SU-DHL-6 (cell line): Measurements from ENCODE around the gene CEP57L1.

ENCODE experiments used
- H2AFZ ChIP-seq: fragments of 200-600 bp; sonication (generic); 2 replicates; pipeline ENCODE4 v1.6.1; 2014; ENCODE audit warnings: low read depth, mild to moderate bottlenecking, moderate library complexity, mixed read lengths, antibody characterized with exemption, low read length; ENCODE audit not compliant: severe bottlenecking
- H3F3A ChIP-seq: fragments of 200-600 bp; shearing (Covaris generic); 2 replicates; pipeline ENCODE4 v1.6.0; 2016; ENCODE audit warnings: antibody characterized with exemption, mild to moderate bottlenecking; ENCODE audit not compliant: insufficient read depth
- H3K27ac ChIP-seq: fragments of 200-600 bp; sonication (generic); 2 replicates; pipeline ENCODE4 v1.5.1; 2016; ENCODE audit warnings: low read depth, mild to moderate bottlenecking, low read length, moderate library complexity, mixed read lengths
- H3K27me3 ChIP-seq: fragments of 200-600 bp; sonication (generic), shearing (Covaris generic); 2 replicates; pipeline ENCODE4 v1.6.0; 2014; ENCODE audit warnings: mild to moderate bottlenecking, low read length
- H3K36me3 ChIP-seq: fragments of 200-600 bp; sonication (generic); 2 replicates; pipeline ENCODE4 v1.6.1; 2014; ENCODE audit warnings: mild to moderate bottlenecking, low read length, mixed read lengths
- H3K4me2 ChIP-seq: fragments of 300-600, 200-600 bp; shearing (Covaris generic), sonication (generic); 2 replicates; pipeline ENCODE4 v1.6.0; 2014; ENCODE audit warnings: low read length, low read depth, mild to moderate bottlenecking; ENCODE audit not compliant: poor library complexity, severe bottlenecking
- H3K4me3 ChIP-seq: fragments of 200-600 bp; sonication (generic); 2 replicates; pipeline ENCODE4 v1.5.1; 2014; ENCODE audit warnings: antibody characterized with exemption, low read length, mild to moderate bottlenecking, mixed read lengths; ENCODE audit not compliant: insufficient read depth, poor library complexity, severe bottlenecking
- H3K79me2 ChIP-seq: fragments of 200-600 bp; sonication (generic); 2 replicates; pipeline ENCODE4 v1.6.1; 2014; ENCODE audit warnings: mild to moderate bottlenecking, low read length, moderate library complexity; ENCODE audit not compliant: insufficient read depth
- H3K9ac ChIP-seq: fragments of 200-600 bp; sonication (generic); 2 replicates; pipeline ENCODE4 v1.7.0; 2014; ENCODE audit warnings: mild to moderate bottlenecking, low read length
- H3K9me2 ChIP-seq: fragments of 200-600 bp; sonication (generic); replicated peaks from 2 replicates; pipeline ENCODE4 v1.6.1; 2014; ENCODE audit warnings: low read length; ENCODE audit not compliant: insufficient read depth
- H3K9me3 ChIP-seq: fragments of 200-600 bp; sonication (generic); 2 replicates; pipeline ENCODE4 v1.6.1; 2014; ENCODE audit warnings: low read length, mixed read lengths; ENCODE audit not compliant: insufficient read depth
- H4K20me1 ChIP-seq: fragments of 200-600 bp; sonication (generic); 2 replicates; pipeline ENCODE4 v1.6.1; 2014; ENCODE audit warnings: low read depth, mild to moderate bottlenecking, antibody characterized with exemption, low read length, moderate library complexity, mixed read lengths
- CTCF ChIP-seq: fragments of 200-600 bp; sonication (generic); IDR thresholded peaks from one replicate; pipeline ENCODE4 v1.5.1; 2017; ENCODE audit warnings: antibody characterized with exemption, mild to moderate bottlenecking, low read length, moderate library complexity; ENCODE audit not compliant: insufficient read depth, poor library complexity, severe bottlenecking
- EZH2phosphoT487 ChIP-seq: fragments of 200-600 bp; sonication (generic), shearing (Covaris generic); conservative IDR thresholded peaks from 2 replicates; pipeline ENCODE4 v1.6.1; 2018; ENCODE audit warnings: mild to moderate bottlenecking, antibody characterized with exemption, low read length, moderate library complexity, mixed read lengths

Gene CEP57L1

GRCh38 chr6:109117346-109118035 is 22.2 kb downstream of the CEP57L1 start:
- no peaks in the 10 kb centered on the region for H3K9me3 ChIP-seq
- peak overlapping the region; percentile 7; the same call in 1 of the 2 replicates for H3K27ac ChIP-seq
- no peak overlapping the region for H2AFZ ChIP-seq
- H4K20me1 ChIP-seq = peaks cover 18% of the 10 kb centered on the region
- H3K9me2 ChIP-seq = no peaks in the 10 kb centered on the region
- H3K4me2 ChIP-seq = peak overlapping the region; percentile 29
- no peaks in the 10 kb centered on the region for H3K27me3 ChIP-seq
- no peak overlapping the region for H3K9ac ChIP-seq
- H3K36me3 ChIP-seq = no peaks in the 10 kb centered on the region
- no peaks in the 10 kb centered on the region for H3F3A ChIP-seq
- H3K79me2 ChIP-seq = peaks cover 24% of the 10 kb centered on the region; the same call in 1 of the 2 replicates
- TF ChIP-seq EZH2phosphoT487 (no peak), CTCF (no peak)
- no peak overlapping the region for H3K4me3 ChIP-seq

DNA sequence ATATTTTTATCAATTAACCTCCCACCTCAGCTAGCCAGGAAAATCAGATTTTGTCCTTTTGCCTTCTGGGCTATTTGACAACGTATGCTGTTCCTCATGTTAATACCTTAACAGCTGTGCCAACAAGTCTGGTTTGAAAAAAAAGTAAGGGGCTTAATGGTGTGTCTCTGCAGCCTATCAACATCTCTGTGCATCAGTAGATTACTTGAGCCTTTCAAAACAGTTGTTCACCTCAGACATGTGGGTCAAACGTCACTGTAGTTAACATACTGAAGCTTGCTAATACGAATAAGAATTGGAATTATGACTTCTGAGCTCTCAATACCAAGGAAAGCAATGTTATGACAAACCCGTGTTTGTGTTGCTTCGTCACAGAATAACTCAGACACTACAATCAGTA is 23.0 kb downstream of the CEP57L1 start:
- H3K27ac ChIP-seq = no peak overlapping the region
- H4K20me1 ChIP-seq = peaks cover 15% of the 10 kb centered on the region
- no peaks in the 10 kb centered on the region for H3K9me3 ChIP-seq
- no peak overlapping the region for H3K4me2 ChIP-seq
- no peaks in the 10 kb centered on the region for H3K36me3 ChIP-seq
- H3K9me2 ChIP-seq = no peaks in the 10 kb centered on the region
- H3K4me3 ChIP-seq = no peak overlapping the region
- no peaks in the 10 kb centered on the region for H3F3A ChIP-seq
- peaks cover 23% of the 10 kb centered on the region; the same call in 1 of the 2 replicates for H3K79me2 ChIP-seq
- no peak overlapping the region for H3K9ac ChIP-seq
- TF ChIP-seq EZH2phosphoT487 (no peak), CTCF (no peak)
- no peaks in the 10 kb centered on the region for H3K27me3 ChIP-seq
- no peak overlapping the region for H2AFZ ChIP-seq

DNA sequence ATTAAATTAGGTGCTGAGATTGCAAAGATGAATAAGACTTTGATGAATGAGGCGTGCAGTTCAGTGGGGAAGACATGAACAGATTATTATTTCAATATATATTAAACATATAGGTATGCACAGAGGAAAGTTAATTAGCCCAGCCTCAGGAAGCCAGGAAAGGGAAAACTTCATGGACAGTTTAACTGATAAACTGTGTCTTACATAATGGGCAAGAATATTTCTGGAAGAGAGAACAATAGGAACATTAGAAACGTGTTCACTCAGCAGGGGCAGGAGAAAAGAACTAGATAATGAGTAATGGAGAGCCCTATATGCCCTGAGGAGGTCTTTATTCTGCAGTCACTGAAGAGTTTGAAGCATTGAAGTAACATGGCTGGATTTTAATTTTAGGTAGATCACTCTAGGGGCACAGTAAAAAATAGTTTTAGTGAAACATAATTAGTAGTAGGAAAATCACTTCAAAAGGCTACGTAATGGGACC is 23.6 kb downstream of the CEP57L1 start:
- Histone ChIP-seq H4K20me1 (peaks cover 14% of the 10 kb centered on the region), H3K4me3 (no peak overlapping the region), H3K4me2 (no peak overlapping the region), H3K9me2 (no peaks in the 10 kb centered on the region), H3K27me3 (no peaks in the 10 kb centered on the region), H3F3A (no peaks in the 10 kb centered on the region), H2AFZ (no peak overlapping the region), H3K9me3 (no peaks in the 10 kb centered on the region), H3K9ac (no peak overlapping the region), H3K27ac (no peak overlapping the region), H3K36me3 (no peaks in the 10 kb centered on the region), H3K79me2 (peaks cover 21% of the 10 kb centered on the region; the same call in 1 of the 2 replicates)
- TF ChIP-seq EZH2phosphoT487 = no peak
- TF ChIP-seq CTCF = no peak
